Heart left ventricle (tissue), 16 donors: ENCODE results near the gene DUSP6. TPM values are rescaled to one million over a fixed set of nuclear protein-coding genes. Genes with fewer than 3 reads are reported as not detected.

ENCODE experiments used
- ATAC-seq, 4 donors: fragments of 200-7000 bp; cut with Tn5 transposase; one replicate each; pipeline ENCODE4 v1.9.1; 2020 to 2022; ENCODE audit warnings: moderate library complexity in 4 of 4, mild to moderate bottlenecking in 3 of 4, moderate number of reproducible peaks in 1 of 4
- DNase-seq, 5 donors: peaks; one replicate each; pipeline ENCODE4 v3.0.0-alpha.2; 2020
- H3K27ac ChIP-seq, 12 donors: fragments of 200-600 bp; sonication (generic) in 4 of 12; one replicate each; pipeline versions ENCODE4 v1.5.0 to v1.8.0; 2016 to 2022; ENCODE audit warnings: mild to moderate bottlenecking in 2 of 12
- H3K27me3 ChIP-seq, 9 donors: fragments of 200-600 bp; sonication (generic) in 2 of 9; one replicate each; pipeline versions ENCODE4 v1.5.1 to v1.8.0; 2016 to 2022; ENCODE audit warnings: mild to moderate bottlenecking in 3 of 9
- H3K36me3 ChIP-seq, 9 donors: fragments of 200-600 bp; sonication (generic) in 2 of 9; one replicate each; pipeline versions ENCODE4 v1.5.0 to v1.8.0; 2018 to 2022; ENCODE audit warnings: mild to moderate bottlenecking in 2 of 9
- H3K4me1 ChIP-seq, 12 donors: fragments of 200-600 bp; sonication (generic) in 4 of 12; one replicate each; pipeline versions ENCODE4 v1.5.0 to v1.8.0; 2016 to 2022; ENCODE audit warnings: mild to moderate bottlenecking in 3 of 12
- H3K4me3 ChIP-seq, 12 donors: fragments of 200-600 bp; sonication (generic) in 4 of 12; one replicate each; pipeline versions ENCODE4 v1.5.0 to v1.8.0; 2017 to 2022; ENCODE audit warnings: mild to moderate bottlenecking in 9 of 12, moderate library complexity in 4 of 12
- H3K9me3 ChIP-seq, 12 donors: fragments of 200-600 bp; sonication (generic) in 4 of 12; one replicate each; pipeline versions ENCODE4 v1.5.0 to v1.8.0; 2016 to 2022; ENCODE audit warnings: mild to moderate bottlenecking in 1 of 12
- POLR2A ChIP-seq, 2 donors: fragments of 450-650 bp; IDR thresholded peaks; one replicate each; pipeline ENCODE4 v1.6.1; 2017; ENCODE audit warnings: antibody characterized with exemption in 2 of 2, mild to moderate bottlenecking in 2 of 2, moderate library complexity in 2 of 2
- WGBS, 4 donors: extraction: QIAGEN DNeasy Blood & Tissue Kit in 2 of 4; methylation state at CpG; one replicate each; pipeline versions ENCODE4 v1.1.5 to v1.1.7; 2013 to 2018; 5-methylcytosine and 5-hydroxymethylcytosine counted together
- intact Hi-C, 10 donors: fragments of 100-400 bp; cut with DNase I; formaldehyde crosslinking; loops; one replicate each; pipeline versions ENCODE4 v1.11.1 to v1.14.2; 2022
- polyA plus RNA-seq, 2 donors: library from polyadenylated mRNA; stranded (reverse); fragments of 200-250 nt; gene quantifications; one replicate each; pipeline ENCODE4 v1.2.3, GENCODE V29; 2013
- total RNA-seq, 9 donors: library from RNA; depleted of rRNA in 2 of 9; stranded (reverse); fragments of >200 nt in 2 of 9; fragmentation: NEBNext Ultra II Directional in 3 of 9; extraction: Animal tissue kit (Norgen Biotek cat#: 25700) in 3 of 9; gene quantifications; one replicate each; pipeline versions ENCODE4 v1.1.0 to v1.2.4, GENCODE V29; 2016 to 2023
- TF ChIP-seq, protein P1 (sequence below), 12 donors: fragments of 200-600 bp; sonication (generic) in 4 of 12; IDR thresholded peaks; one replicate each; pipeline versions ENCODE4 v1.5.0 to v1.8.0; 2018 to 2022; ENCODE audit warnings: antibody characterized with exemption in 12 of 12, mild to moderate bottlenecking in 5 of 12
- donor health status: ischemic (EF 13 %, LVEDD 7.1; RV severe dilation, severe dysfunction).
- donor health status: healthy with polysubstance abuse.
- donor health status: DM: no; HTN: yes; CAD: no.
- donor health status: DM: no; HTN: no; CAD: no.
- donor health status: ischemic (EF 25% LVEDD 6.9; RV normal size, moderate dysfunction).
- donor health status: ischemic (EF 25% LVEDD 5.7; RV mildly dilated, moderate dysfunction).
- donor health status: healthy.
- donor health status: DM: yes; HTN: yes; CAD: no.
- donor health status: ischemic (EF 35%, LVEDD 5.7; RV mildly dilated, moderate dysfunction).
- donor health status: nonischemic (EF 11% LVEDD 7.7; RV severe dilation, severe dysfunction).
- donor health status: DM: yes; HTN: yes; CAD: no.
- donor health status: PGD.
- donor health status: ischemic (EF 29% LVEDD 5.4; RV normal size, mild dysfunction).
- donor health status: nonischemic (EF 23%, LVEDD 6.1; RV moderate dilation, normal function).

The DUSP6 gene
- total and polyA plus RNA-seq, 11 donors: 4.8 to 66.7 (median 21.4) TPM

GRCh38 chr12:89370421-89370831, 18.1 kb upstream of the DUSP6 start:
- WGBS, 4 donors: 81 to 89% (median 82%) methylated on average over 3 of the region's 3 CpGs
- peaks cover 0 to 41% (median 25%) of the 10 kb centered on the region in 12 donors for H3K4me1 ChIP-seq
- intact Hi-C loops: no loop called here
- no peaks in the 10 kb centered on the region for H3K27me3 ChIP-seq
- no peak for ATAC-seq
- H3K4me3 ChIP-seq: no peak overlapping the region
- no peaks in the 10 kb centered on the region for H3K9me3 ChIP-seq
- TF ChIP-seq, protein P1, sequence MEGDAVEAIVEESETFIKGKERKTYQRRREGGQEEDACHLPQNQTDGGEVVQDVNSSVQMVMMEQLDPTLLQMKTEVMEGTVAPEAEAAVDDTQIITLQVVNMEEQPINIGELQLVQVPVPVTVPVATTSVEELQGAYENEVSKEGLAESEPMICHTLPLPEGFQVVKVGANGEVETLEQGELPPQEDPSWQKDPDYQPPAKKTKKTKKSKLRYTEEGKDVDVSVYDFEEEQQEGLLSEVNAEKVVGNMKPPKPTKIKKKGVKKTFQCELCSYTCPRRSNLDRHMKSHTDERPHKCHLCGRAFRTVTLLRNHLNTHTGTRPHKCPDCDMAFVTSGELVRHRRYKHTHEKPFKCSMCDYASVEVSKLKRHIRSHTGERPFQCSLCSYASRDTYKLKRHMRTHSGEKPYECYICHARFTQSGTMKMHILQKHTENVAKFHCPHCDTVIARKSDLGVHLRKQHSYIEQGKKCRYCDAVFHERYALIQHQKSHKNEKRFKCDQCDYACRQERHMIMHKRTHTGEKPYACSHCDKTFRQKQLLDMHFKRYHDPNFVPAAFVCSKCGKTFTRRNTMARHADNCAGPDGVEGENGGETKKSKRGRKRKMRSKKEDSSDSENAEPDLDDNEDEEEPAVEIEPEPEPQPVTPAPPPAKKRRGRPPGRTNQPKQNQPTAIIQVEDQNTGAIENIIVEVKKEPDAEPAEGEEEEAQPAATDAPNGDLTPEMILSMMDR (IDR thresholded peaks at IDR 0.05): no peak
- no peak for TF ChIP-seq POLR2A (IDR thresholded peaks at IDR 0.05)
- DNase-seq: no peak
- no peak overlapping the region for H3K27ac ChIP-seq
- no peaks in the 10 kb centered on the region for H3K36me3 ChIP-seq

DNA sequence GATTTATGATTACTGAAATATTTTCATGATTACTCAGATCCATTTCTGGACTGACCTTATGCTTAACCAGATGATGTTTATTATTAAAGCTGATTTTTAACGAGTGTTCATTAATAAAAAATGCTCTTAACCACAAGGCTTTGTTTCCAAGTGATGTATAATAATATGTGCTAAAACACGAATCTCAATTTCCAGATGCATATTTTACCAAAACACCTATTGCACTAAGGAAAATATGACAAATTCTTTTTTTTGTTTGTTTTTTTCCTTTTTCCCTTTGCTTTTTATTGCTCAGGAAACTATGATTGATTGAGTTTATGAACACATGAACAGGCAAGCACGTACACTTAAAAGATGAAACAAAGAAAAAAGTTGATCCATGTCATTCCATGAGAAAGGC, 16.9 kb upstream of the DUSP6 start:
- DNase-seq (no peak), ATAC-seq (no peak)
- peaks cover 0 to 29% (median 25%) of the 10 kb centered on the region in 12 donors for H3K4me1 ChIP-seq
- WGBS, 4 donors: 89 to 96% (median 92%) methylated on average over 3 of the region's 3 CpGs
- intact Hi-C loops: loop anchor here in 1 of 10 donors (10.0 kb wide), 1 partner anchor 156 kb away; the partner anchor contains the start of genes GALNT4 and POC1B
- TF ChIP-seq, protein P1 (IDR thresholded peaks at IDR 0.05): no peak
- no peak for TF ChIP-seq POLR2A (IDR thresholded peaks at IDR 0.05)
- H3K4me3 ChIP-seq: no peak overlapping the region
- no peaks in the 10 kb centered on the region for H3K9me3 ChIP-seq
- H3K27me3 ChIP-seq: no peaks in the 10 kb centered on the region
- H3K27ac ChIP-seq: no peak overlapping the region
- no peaks in the 10 kb centered on the region for H3K36me3 ChIP-seq

DNA sequence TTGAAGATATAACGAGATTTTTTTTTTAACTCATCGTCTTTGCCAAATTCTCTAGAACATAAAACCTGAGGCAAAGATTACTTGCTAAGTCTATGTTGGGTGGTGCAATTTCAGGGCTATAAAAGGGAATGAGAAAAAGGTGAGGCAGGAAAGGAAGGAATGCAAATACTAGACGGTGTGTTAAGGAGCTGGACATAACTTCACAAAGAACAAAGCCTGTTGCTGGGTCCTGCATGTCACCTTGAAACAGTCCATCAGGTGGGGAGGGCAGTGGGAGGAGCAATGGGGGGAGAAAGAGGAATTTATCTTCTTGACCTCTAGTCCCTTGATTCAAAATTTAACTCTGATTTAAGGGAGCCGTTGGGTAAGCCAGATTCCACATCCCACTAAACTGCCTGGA, 16.1 kb upstream of the DUSP6 start:
- Histone ChIP-seq H3K36me3 (no peaks in the 10 kb centered on the region), H3K4me3 (no peak overlapping the region), H3K27me3 (no peaks in the 10 kb centered on the region), H3K9me3 (no peaks in the 10 kb centered on the region), H3K27ac (no peak overlapping the region), H3K4me1 (peaks cover 0 to 27% (median 20%) of the 10 kb centered on the region in 12 donors)
- 81 to 88% (median 85%) methylated on average over 4 of the region's 4 CpGs for WGBS, 4 donors
- ATAC-seq: no peak
- TF ChIP-seq, protein P1 (IDR thresholded peaks at IDR 0.05): no peak
- no peak for TF ChIP-seq POLR2A (IDR thresholded peaks at IDR 0.05)
- DNase-seq: no peak
- intact Hi-C loops: loop anchor here in 1 of 10 donors (10.0 kb wide), 1 partner anchor 156 kb away; the partner anchor contains the start of genes GALNT4 and POC1B

DNA sequence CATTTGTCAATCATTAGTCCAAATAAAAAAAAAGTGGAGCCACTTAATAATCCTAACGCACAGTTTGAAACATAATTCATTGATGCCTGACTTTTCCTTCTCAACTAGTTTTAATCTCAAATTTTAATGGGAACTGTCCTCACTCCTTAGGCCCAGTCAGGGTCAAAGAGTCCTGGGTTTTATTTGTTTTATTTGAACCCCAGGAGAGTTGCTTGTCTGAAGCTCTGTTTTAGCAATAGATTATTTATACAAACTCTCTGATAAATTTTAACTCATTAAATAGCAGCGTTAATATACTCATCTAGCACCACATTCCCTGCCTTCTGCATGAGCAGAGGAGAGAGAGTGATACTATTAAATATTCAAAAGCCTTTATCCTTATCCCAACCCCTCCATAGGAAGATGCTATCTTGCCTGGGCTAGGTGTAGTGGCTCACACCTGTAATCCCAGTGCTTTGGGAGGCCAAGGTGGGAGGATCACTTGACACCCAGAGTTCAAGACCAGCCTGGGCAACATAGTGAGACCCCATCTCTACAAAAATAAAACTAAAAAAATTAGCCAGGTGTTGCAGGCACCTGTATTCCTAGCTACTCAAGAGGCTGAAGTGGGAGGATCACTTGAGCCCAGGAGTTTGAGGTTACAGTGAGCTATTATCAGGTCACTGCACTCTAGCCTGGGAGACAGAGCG, 14.5 kb upstream of the DUSP6 start:
- no peak for DNase-seq
- no peak overlapping the region for H3K4me3 ChIP-seq
- H3K4me1 ChIP-seq: peaks cover 0 to 24% (median 11%) of the 10 kb centered on the region in 12 donors
- TF ChIP-seq, protein P1 (IDR thresholded peaks at IDR 0.05): no peak
- TF ChIP-seq POLR2A (IDR thresholded peaks at IDR 0.05): no peak
- no peak overlapping the region for H3K27ac ChIP-seq
- ATAC-seq: no peak
- WGBS, 4 donors: 88 to 91% (median 91%) methylated on average over 3 of the region's 3 CpGs
- intact Hi-C loops: loop anchor here in 1 of 10 donors (10.0 kb wide), 1 partner anchor 158 kb away; the partner anchor contains the start of genes GALNT4 and POC1B
- H3K9me3 ChIP-seq: no peaks in the 10 kb centered on the region
- no peaks in the 10 kb centered on the region for H3K27me3 ChIP-seq
- H3K36me3 ChIP-seq: peaks cover 0 to 6% (median 0%) of the 10 kb centered on the region in 9 donors
